Lung (tissue), 12 donors: Measurements from ENCODE around the gene VAT1. TPM values are rescaled to one million over a fixed set of nuclear protein-coding genes. Genes with fewer than 3 reads are reported as not detected.

Experiments
- ATAC-seq: fragments of 200-7000 bp; cut with Tn5 transposase; one replicate; pipeline ENCODE4 v1.9.1; 2020; ENCODE audit warnings: moderate number of reproducible peaks; ENCODE audit not compliant: insufficient read depth, low FRiP score
- DNase-seq, 3 donors: peaks; one replicate each; pipeline ENCODE4 v3.0.0-alpha.2; 2013 to 2017
- H3K27ac ChIP-seq, 2 donors: one replicate each; pipeline ENCODE4 v1.5.1; 2013; ENCODE audit warnings: mild to moderate bottlenecking in 2 of 2, moderate library complexity in 2 of 2, control low read depth in 1 of 2, inconsistent platforms in 1 of 2, low read depth in 1 of 2, low read length in 1 of 2
- H3K27me3 ChIP-seq, 3 donors: one replicate each; pipeline ENCODE4 v1.5.1; 2013; ENCODE audit warnings: low read length in 2 of 3; ENCODE audit not compliant: control insufficient read depth in 3 of 3, insufficient read depth in 3 of 3
- H3K36me3 ChIP-seq, 4 donors: one replicate each; pipeline ENCODE4 v1.5.1; 2013; ENCODE audit warnings: low read length in 4 of 4, mild to moderate bottlenecking in 1 of 4, moderate library complexity in 1 of 4; ENCODE audit not compliant: control insufficient read depth in 4 of 4, insufficient read depth in 4 of 4
- H3K4me1 ChIP-seq, 5 donors: one replicate each; pipeline ENCODE4 v1.5.1; 2013; ENCODE audit warnings: low read length in 5 of 5, mild to moderate bottlenecking in 2 of 5, moderate library complexity in 1 of 5; ENCODE audit not compliant: control insufficient read depth in 5 of 5, insufficient read depth in 5 of 5
- H3K4me3 ChIP-seq: one replicate; pipeline ENCODE4 v1.5.1; 2013; ENCODE audit warnings: mild to moderate bottlenecking, control low read depth, moderate library complexity
- H3K9ac ChIP-seq, 2 donors: one replicate each; pipeline ENCODE4 v1.5.1; 2013; ENCODE audit warnings: low read length in 2 of 2, control low read depth in 1 of 2; ENCODE audit not compliant: insufficient read depth in 1 of 2
- H3K9me3 ChIP-seq, 4 donors: one replicate each; pipeline ENCODE4 v1.5.1; 2013; ENCODE audit warnings: low read length in 3 of 4, mild to moderate bottlenecking in 1 of 4, moderate library complexity in 1 of 4; ENCODE audit not compliant: control insufficient read depth in 4 of 4, insufficient read depth in 3 of 4
- CTCF ChIP-seq: IDR thresholded peaks from 2 replicates; pipeline ENCODE4 v1.5.1; 2012; ENCODE audit warnings: mild to moderate bottlenecking; ENCODE audit errors: control extremely low read depth, extremely low read depth
- WGBS, 2 donors: extraction: QIAGEN DNeasy Blood & Tissue Kit; methylation state at CpG; one replicate each; pipeline ENCODE4 v1.1.7; 2013; 5-methylcytosine and 5-hydroxymethylcytosine counted together
- polyA plus RNA-seq, 2 donors: library from polyadenylated mRNA; stranded (reverse); fragments of 200-250 nt; gene quantifications; one replicate each; pipeline ENCODE4 v1.2.1, GENCODE V29; 2013
- total RNA-seq, 2 donors: library from RNA; depleted of rRNA in 1 of 2; stranded (reverse); fragments of >200 nt in 1 of 2; gene quantifications; one replicate each; pipeline ENCODE4 v1.2.1, GENCODE V29; 2014 to 2021
- donor health status: control.
- donor health status: control.
- donor health status: Bipolar disorder and iron deficiency.
- donor health status: healthy.
- donor health status: DM: yes; HTN: yes; CAD: no.

Gene VAT1
- total and polyA plus RNA-seq, 4 donors: 62.3 to 255 (median 121) TPM

- H3K4me3 ChIP-seq: no peak overlapping the region
- no peak overlapping the region for H3K27ac ChIP-seq
- ATAC-seq (no peak), DNase-seq (no peak)
- no peaks in the 10 kb centered on the region for H3K27me3 ChIP-seq
- WGBS, 2 donors: 76 to 82% methylated on average over 6 of the region's 6 CpGs
- H3K9me3 ChIP-seq: no peaks in the 10 kb centered on the region
- H3K36me3 ChIP-seq: no peaks in the 10 kb centered on the region
- no peak for TF ChIP-seq CTCF
- no peak overlapping the region for H3K9ac ChIP-seq
- H3K4me1 ChIP-seq: peaks cover 0 to 17% (median 2%) of the 10 kb centered on the region in 5 donors
These were observed 8.1 kb upstream of the VAT1 start for GRCh38 chr17:43030137-43030767.

GRCh38 chr17:43028221-43028861, 6.2 kb upstream of the VAT1 start:
- H3K27ac ChIP-seq: no peak overlapping the region
- ATAC-seq (no peak), DNase-seq (no peak)
- peaks cover 0 to 9% (median 2%) of the 10 kb centered on the region in 5 donors for H3K4me1 ChIP-seq
- TF ChIP-seq CTCF: no peak
- 87 to 94% methylated on average over 17 of the region's 17 CpGs for WGBS, 2 donors
- H3K36me3 ChIP-seq: no peaks in the 10 kb centered on the region
- H3K9ac ChIP-seq: no peak overlapping the region
- no peaks in the 10 kb centered on the region for H3K27me3 ChIP-seq
- no peak overlapping the region for H3K4me3 ChIP-seq
- H3K9me3 ChIP-seq: no peaks in the 10 kb centered on the region

GRCh38 chr17:43027091-43028032, 5.2 kb upstream of the VAT1 start:
- no peak overlapping the region for H3K9ac ChIP-seq
- no peaks in the 10 kb centered on the region for H3K27me3 ChIP-seq
- no peak for TF ChIP-seq CTCF
- WGBS, 2 donors: 83 to 90% methylated on average over 9 of the region's 9 CpGs
- no peaks in the 10 kb centered on the region for H3K36me3 ChIP-seq
- ATAC-seq (no peak), DNase-seq (no peak)
- H3K4me3 ChIP-seq: no peak overlapping the region
- H3K4me1 ChIP-seq: peaks cover 0 to 9% (median 2%) of the 10 kb centered on the region in 5 donors
- no peak overlapping the region for H3K27ac ChIP-seq
- H3K9me3 ChIP-seq: no peaks in the 10 kb centered on the region
